Fibroblast of skin of scalp (primary cell): ENCODE measurements around the gene THSD4.
A peak's percentile ranks its signal among the peaks of the same experiment; 100 is the strongest.

ENCODE experiments used
- DNase-seq: peaks from one replicate; pipeline ENCODE4 v3.0.0-alpha.2; 2013

THSD4 gene

DNA sequence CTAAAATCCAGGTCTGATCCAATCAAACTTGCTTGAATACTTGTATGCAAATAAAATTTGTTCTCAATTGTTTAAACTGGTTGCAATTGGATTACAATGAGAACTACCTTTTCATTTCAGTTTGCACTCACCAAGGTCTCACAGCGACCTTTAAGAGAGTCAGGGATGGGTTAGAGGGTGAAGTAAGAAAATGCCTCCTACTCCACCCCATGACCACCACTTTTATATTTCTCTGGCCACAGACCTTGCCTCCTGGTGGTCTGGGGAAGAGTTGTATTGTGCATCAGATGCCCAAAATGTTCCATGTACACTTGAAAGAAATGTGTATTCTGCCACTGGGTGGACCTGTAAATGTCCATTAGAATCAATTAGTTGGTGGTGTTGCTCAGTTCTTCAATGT is 16.4 kb upstream of the THSD4 start:
- no peak for DNase-seq

DNA sequence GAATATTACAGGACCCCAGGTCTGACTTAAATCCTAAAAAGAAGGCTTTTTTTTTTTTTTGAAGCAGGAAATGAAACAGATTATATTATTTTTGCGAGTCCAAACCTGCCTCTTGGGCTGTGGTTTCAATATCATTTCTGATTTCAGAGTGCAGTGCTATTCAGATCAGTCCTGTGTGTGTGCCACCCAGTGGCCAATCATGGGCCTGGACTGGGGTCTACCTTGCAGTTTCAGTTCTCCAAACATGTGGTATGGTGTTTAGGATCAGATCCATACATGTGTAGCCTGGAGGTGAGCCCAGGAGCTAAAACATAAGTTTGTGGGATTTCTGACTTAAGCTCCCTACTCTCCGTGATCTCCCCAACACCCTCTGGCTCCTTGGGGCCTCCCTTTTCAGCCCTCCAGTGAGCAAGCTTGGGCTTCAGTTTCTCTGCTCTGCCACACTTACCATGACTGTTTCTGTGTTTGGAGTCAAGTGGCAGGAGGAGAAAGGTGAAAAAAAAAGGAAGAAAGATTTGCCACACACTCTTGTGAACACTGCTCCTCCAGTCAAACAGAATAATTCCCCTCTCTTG is 12.1 kb upstream of the THSD4 start:
- peak; percentile 66 for DNase-seq

DNA sequence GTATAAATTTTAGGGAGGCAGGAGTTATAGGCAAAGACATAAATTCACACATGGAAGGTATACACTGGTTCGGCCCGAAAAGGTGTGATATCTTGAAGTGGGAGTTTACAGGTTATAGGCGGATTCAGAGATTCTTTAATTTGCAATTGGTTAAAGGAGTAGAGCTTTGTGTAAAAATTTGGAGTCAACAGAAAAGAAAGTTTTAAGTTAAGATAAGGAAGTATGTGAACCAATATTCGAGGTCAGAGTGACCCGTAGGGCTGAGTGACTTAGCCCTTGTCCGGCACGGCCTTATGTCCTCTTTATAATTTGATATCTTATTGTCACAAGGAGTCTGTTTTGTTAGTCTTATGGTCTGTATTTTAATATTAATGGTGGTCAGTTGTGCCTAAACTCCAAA is 10.6 kb upstream of the THSD4 start:
- DNase-seq, result no peak

DNA sequence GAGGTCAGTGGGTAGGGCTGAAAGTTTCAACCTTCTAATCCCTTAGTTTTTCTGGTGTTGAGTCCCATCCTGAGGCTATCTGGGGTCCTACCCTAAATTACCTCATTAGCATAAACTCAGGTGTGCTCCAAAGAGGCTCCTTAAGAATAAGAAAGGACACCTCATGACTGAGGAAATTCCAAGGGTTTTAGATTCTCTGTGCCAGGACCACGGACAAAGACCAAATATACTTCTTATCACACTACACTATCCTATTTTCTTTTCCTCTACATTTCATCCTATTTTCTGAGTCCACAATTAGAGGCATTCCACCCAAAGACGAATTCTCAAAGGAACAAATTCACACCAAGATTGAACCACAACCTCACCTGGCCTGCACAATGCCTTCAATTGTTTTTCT is 9.8 kb upstream of the THSD4 start:
- DNase-seq, result no peak

DNA sequence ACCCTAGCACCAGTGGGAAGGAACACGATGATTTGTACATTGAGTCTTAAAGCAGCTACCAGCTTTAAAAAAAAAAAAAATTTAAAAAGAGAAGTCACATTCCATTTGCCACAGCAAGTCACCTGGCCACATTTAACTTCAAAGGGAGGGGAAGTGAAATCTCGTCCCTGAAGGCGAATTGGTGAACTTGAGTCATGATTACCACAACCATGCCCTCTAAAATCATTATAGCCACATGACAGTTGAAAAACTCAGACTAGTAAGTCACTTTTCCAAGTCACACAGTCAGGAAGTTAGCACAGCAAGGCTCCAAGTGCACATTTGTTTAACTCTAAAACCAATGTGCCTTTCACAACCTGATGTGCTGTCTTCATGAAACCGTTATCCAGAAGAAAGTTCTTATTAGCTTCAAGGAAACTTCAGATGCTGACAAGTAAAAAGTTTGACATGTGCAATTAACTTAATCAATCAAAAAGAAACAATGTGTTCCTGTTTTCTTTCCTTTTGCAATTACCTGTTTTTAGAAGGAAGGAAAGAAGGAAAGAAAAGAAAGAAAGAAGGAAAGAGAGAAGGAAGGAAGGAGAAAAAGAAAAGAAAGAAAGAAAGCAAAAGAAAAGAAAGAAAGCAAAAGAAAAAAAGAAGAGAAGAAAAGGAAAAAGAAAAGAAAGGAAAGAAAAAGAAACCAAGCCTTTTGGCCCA is 8.3 kb upstream of the THSD4 start:
- no peak for DNase-seq

DNA sequence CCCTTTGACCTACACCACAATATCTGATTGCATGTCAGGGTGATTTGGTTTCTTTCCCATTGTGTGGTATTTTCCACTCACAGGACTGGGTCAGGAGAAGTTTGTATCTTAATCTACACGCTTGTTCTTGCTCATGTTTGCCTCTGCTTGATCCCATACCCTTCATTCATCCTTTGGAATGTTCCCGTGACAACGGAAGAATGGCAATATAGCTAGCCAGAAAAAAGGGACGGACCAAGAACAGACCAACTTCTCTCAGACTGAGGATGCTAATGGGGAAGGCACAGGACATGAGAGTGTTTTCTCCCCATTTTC is 7.8 kb upstream of the THSD4 start:
- no peak for DNase-seq

DNA sequence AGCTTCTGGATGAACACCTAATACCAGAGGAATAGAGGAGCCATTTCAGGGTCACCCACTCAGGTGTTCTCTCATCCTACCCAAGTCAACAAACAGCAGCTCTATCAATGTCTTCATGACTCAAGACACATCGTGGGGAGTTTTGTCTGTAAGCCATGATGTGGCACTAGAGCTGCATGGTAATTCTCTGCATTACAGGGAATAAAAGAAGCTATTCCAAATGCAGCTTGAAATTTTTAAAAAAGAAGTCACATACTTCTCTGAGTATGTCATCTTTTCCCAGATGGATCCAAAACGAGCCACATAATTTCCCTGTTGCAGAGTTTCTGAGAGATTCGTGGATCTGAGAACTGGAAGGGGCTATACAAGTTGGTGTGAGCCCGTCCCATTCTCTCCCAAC is 6.1 kb upstream of the THSD4 start:
- peak; percentile 82 for DNase-seq

GRCh38 chr15:71109905-71110304 is 5.4 kb upstream of the THSD4 start:
- DNase-seq, result no peak

GRCh38 chr15:71110405-71111180 is 4.7 kb upstream of the THSD4 start:
- no peak for DNase-seq

DNA sequence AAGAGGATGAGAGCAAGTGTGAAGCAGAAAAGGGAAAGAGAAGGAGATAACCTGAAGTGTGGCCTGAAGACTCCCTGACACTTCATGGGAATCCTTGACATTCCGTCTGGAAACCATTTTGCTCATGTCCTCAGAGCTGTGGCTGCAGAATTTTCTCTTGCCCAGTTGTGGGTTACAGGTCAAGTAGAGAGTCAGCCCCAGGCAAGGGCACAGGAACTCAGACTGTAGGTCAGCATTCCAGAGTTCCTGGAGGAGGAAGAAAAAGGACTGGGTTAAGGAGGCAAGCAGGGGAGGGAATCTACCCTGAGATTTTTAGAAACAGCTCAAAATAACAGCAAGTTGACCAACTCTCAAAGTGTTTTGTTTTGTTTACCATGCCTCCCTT is 4.1 kb upstream of the THSD4 start:
- no peak for DNase-seq

GRCh38 chr15:71111950-71112349 is 3.3 kb upstream of the THSD4 start:
- DNase-seq, result no peak

DNA sequence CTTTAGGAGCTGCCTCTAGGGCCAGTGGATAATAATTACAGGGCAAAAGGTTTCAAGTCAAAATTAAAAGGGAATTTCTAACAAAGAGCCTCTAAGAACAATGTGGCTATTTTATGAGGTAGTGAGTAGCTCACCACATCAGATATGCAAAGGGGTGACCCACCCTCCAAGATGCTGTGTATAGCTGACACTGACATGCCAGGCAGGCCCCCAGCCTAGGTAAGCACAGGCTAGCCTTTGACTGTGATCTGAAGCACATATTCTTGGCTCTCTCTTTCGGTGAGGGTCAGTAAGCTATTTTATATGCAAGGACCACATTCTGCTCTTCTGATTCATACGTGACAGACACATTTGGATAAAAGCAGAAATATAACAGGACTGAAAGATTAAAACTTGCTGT is 2.8 kb upstream of the THSD4 start:
- DNase-seq, result no peak

GRCh38 chr15:71114066-71114680 is 1.1 kb upstream of the THSD4 start:
- DNase-seq, result no peak

DNA sequence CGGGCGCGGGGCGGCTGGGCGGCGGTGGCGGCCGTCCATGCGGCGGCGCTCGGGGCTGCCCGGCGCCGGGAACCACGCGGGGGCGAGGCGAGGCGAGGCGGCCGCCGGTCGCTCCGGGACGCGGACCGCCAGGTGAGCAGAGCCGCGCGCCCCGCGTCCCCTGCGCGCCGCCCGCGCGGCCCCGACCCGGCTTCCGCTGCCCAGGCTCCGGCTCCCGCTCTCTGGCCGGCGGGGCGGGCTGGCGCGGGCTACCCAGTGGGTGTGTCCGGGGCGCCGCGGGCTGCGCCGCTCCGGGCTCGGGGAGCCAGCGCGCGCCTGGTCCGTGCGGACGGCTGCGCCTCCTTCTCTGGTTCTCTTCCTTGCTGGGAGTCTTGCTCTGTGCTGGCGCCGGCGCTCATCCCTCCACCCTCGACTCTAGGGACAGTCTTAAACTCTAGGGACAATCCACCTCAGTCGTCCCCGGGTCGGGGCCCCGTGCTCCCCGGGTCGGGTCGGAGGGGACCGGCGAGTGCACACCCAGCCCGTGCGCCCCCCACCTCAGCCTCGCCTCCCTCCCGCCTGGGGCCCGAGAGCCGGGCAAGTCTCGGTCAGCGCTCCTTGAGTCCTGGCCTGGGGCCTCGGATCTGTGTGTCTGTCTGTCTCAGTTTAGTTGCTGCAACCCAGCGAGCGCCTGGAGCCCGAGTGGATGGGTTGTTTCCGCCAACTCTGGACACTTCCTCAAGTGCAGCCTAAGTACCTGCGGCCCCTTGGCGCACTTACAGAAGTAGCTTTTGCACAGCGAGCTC is 488 bp downstream of the THSD4 start:
- DNase-seq, result peak; percentile 53

DNA sequence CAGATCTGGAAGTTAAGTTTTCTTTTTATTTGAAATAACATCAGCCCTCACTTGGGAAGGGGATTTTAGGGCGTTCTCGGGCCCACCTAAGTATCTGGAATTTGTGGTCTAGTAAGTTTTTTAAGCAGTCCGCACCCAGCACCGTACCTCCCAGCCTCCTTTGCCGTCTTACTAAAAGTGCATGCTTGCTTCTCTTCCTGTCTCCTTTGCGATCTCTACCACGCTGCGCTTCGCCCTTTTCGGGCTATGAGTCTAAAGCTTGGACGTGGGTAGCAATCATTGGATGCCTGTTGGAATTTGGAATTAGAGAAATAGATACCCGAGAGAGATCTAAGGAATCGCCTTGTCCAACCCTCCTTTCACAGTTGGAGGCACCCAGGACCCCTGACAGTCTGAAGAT is 1.1 kb downstream of the THSD4 start:
- DNase-seq, result no peak

DNA sequence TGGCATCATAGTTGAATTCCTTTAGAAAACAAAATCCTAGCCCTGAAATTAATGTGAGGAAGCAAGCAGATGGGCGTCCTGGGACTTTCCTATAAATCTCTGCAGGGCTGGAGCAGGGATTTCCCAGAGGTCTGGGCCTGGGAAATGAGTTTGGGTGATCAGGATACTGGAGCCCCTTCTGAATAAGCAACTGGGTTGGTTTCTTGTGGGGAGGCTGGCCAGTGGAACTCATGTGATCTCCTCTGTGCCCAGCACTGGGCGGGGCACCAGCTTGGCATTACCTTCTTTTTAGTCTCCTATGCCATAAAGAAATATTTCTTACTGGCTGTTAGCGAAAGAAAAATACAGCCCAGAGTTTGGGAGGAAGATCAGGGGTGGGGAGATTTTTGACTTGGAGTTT is 1.7 kb downstream of the THSD4 start:
- no peak for DNase-seq

- no peak for DNase-seq
Measured at GRCh38 chr15:71117714-71118305, 2.5 kb downstream of the THSD4 start.

DNA sequence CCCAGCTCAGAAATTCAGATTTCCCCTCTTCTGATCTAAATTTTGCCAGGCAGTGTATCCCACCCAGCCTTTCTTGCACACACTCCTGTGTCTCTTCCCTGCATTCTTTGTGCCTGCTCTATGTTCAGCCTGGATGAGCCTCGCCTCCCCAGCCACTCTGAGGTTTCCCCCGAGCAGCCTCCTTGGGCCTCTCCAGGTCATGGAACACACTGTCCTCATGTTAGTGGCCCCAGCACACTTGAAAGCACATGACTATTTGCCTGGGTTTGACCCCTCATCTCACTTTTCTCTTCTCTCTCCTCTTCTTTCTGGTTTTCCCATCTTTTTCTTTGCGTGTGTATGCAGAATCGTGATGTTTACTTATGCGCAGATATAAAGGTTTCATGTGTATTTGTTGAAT is 3.1 kb downstream of the THSD4 start:
- DNase-seq, result no peak

DNA sequence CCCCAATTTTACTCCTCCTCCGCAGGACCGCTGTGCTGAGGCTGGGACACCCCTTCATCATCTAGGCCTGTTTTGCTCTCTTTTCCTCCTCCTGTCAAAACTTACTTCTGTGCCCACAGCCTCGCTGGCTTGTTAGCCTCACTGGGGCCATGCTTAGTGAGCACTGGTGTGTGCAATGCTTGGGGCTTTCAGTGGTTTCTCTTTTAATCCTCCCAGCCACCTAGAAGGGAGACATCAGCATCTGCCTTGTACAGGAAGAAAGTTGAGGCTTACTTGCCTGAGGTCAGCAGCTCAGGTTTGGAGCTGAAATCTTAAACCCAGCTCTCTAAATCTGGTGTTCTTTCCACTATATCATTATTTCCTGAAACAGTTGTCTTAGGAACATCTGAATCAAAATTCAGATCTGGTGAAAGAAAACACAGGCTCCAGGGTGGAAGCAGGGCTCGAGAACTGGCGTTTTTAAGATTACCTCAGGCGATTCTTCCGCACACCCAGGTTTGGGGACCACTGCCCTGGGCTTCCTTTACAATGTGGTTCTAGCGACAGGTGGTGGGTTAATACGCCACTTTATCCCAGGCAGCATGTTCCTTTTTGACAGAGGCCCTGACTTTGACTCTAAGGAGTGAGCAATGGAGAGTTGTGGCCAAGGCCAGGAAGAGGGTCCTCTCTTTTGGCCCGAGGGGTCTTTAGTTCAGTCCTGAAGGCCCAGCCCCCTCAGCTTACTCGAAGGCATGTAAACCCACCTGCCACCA is 3.8 kb downstream of the THSD4 start:
- DNase-seq, result no peak

DNA sequence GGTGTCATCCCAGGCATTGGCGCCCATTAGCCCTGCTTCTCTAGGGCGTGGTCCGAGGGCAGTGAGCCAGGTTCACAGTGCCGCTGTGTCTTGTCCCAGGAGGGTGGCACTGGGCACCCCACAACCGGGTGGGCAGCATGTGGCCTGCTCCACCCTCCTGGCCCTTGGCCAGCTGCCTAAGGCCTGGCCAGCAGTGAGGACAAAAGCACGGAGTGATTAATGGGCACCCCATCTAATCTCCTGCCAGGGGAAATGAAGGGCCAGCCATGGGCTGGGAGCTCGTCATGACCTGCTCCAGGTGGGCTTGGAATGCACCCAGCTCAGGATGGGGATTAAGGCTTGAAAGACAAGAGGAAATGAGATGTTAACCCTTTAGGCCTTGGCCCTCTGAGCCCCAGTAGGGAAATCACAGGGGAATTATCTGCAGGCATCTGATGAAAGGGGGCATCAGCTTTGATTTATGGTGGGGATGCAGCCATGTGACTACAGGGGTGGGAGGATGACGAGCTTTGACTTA is 5.2 kb downstream of the THSD4 start:
- DNase-seq, result no peak

GRCh38 chr15:71121442-71121841 is 6.2 kb downstream of the THSD4 start:
- DNase-seq, result no peak
